Body of pancreas (tissue), 4 donors: ENCODE data around the gene PPP1R9B. TPM values are rescaled to one million over a fixed set of nuclear protein-coding genes. Genes with fewer than 3 reads are reported as not detected.

Source experiments
- ATAC-seq: fragments of 150-250 bp; one replicate; pipeline ENCODE4 v1.9.1; 2016
- DNase-seq, 4 donors: peaks; one replicate each; pipeline ENCODE4 v3.0.0-alpha.2; 2019
- H3K27ac ChIP-seq, 4 donors: fragments of 200-600 bp; sonication (generic); 1 replicate in 3 of 4; 2 replicates in 1 of 4; pipeline versions ENCODE4 v1.5.1 to v1.6.1; 2016 to 2019; ENCODE audit warnings: mild to moderate bottlenecking in 1 of 4, mixed read lengths in 1 of 4, moderate library complexity in 1 of 4
- H3K27me3 ChIP-seq, 2 donors: fragments of 200-600 bp; sonication (generic); one replicate each; pipeline ENCODE4 v1.6.0; 2016; ENCODE audit warnings: mild to moderate bottlenecking in 1 of 2
- H3K36me3 ChIP-seq, 2 donors: fragments of 200-600 bp; sonication (generic); replicated peaks in 1 of 2; 2 replicates each; pipeline ENCODE4 v1.5.1; 2016; ENCODE audit warnings: low read depth in 2 of 2; ENCODE audit not compliant: insufficient read depth in 1 of 2
- H3K4me1 ChIP-seq: fragments of 200-600 bp; sonication (generic); one replicate; pipeline ENCODE4 v1.6.0; 2016
- H3K4me3 ChIP-seq, 2 donors: fragments of 200-600 bp; sonication (generic); 1 replicate in 1 of 2; 2 replicates in 1 of 2; pipeline ENCODE4 v1.5.1; 2016 to 2019
- H3K9me3 ChIP-seq, 3 donors: fragments of 200-600 bp; sonication (generic); 1 replicate in 2 of 3; 2 replicates in 1 of 3; pipeline ENCODE4 v1.5.1; 2016
- CTCF ChIP-seq, 7 experiments: fragments of 450-650 bp in 4 of 7; fragments of 200-600 bp in 3 of 7; sonication (generic) in 3 of 7; IDR thresholded peaks; one replicate each; pipeline ENCODE4 v1.5.1; 2016 to 2019; ENCODE audit warnings: antibody characterized with exemption in 7 of 7
- POLR2A ChIP-seq, 3 donors: fragments of 450-650 bp; IDR thresholded peaks; one replicate each; pipeline ENCODE4 v1.6.1; 2016; ENCODE audit warnings: antibody characterized with exemption in 3 of 3, mild to moderate bottlenecking in 2 of 3
- WGBS, 2 donors: methylation state at CpG; one replicate each; pipeline ENCODE4 v1.1.5; 2017; 5-methylcytosine and 5-hydroxymethylcytosine counted together
- intact Hi-C: fragments of 100-400 bp; cut with DNase I; formaldehyde crosslinking; loops from one replicate; pipeline ENCODE4 v1.15.1; 2023
- total RNA-seq, 2 donors: library from RNA; depleted of rRNA; stranded (reverse); fragments of >200 nt; gene quantifications; one replicate each; pipeline ENCODE4 v1.1.0, GENCODE V29; 2016

PPP1R9B gene
- total RNA-seq, 2 donors from 2014 or later = 20.0 to 31.0 TPM

- WGBS, 2 donors = 49 to 52% methylated on average over 9 to 13 of the region's 13 CpGs
- DNase-seq (no peak), ATAC-seq (no peak)
- H3K9me3 ChIP-seq = no peaks in the 10 kb centered on the region
- no peak overlapping the region for H3K27ac ChIP-seq
- no peak overlapping the region for H3K4me3 ChIP-seq
- no peaks in the 10 kb centered on the region for H3K4me1 ChIP-seq
- H3K36me3 ChIP-seq = no peaks in the 10 kb centered on the region
- no peaks in the 10 kb centered on the region for H3K27me3 ChIP-seq
- intact Hi-C loops = no loop called here
- TF ChIP-seq POLR2A (IDR thresholded peaks at IDR 0.05) = no peak
- TF ChIP-seq CTCF (IDR thresholded peaks at IDR 0.05) = no peak
Observed at GRCh38 chr17:50168319-50168718, 17.8 kb upstream of the PPP1R9B start.

- no peak overlapping the region for H3K27ac ChIP-seq
- H3K4me3 ChIP-seq = no peak overlapping the region
- no peaks in the 10 kb centered on the region for H3K36me3 ChIP-seq
- WGBS, 2 donors = 70 to 83% methylated on average over 15 to 19 of the region's 19 CpGs
- no peak for DNase-seq
- H3K9me3 ChIP-seq = no peaks in the 10 kb centered on the region
- intact Hi-C loops = no loop called here
- ATAC-seq = no peak
- no peak for TF ChIP-seq CTCF (IDR thresholded peaks at IDR 0.05)
- TF ChIP-seq POLR2A (IDR thresholded peaks at IDR 0.05) = no peak
- H3K4me1 ChIP-seq = no peaks in the 10 kb centered on the region
- no peaks in the 10 kb centered on the region for H3K27me3 ChIP-seq
Observed at GRCh38 chr17:50167371-50167770, 16.9 kb upstream of the PPP1R9B start.

DNA sequence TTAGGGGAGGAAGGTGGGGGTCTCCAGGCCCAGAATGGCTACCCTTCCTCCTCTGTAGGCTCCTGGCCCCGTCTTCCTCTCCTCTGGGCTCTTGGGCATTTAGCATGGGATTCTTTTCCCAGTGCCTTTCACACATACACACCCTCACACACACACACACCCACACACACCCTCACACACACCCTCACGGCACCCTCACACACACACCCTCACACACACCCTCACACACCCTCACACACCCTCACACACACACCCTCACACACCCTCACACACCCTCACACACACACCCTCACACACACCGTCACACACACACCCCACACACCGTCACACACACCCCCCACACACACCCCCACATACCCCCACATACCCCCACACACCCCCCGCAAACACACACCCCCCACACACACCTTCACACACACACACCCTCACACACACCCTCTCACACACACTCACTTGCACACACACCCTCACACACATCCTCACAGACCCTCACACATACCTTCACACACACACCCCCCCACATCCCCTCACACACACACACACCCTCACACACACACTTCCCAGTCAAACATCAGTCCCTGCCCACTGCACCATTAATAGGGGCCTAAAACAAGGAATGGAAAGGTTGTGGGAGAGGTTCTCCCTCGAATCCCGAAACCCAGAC lies 16.2 kb upstream of the PPP1R9B start:
- DNase-seq = no peak
- intact Hi-C loops = no loop called here
- Histone ChIP-seq H3K27ac (no peak overlapping the region), H3K27me3 (no peaks in the 10 kb centered on the region), H3K36me3 (no peaks in the 10 kb centered on the region), H3K4me1 (peaks cover 4% of the 10 kb centered on the region), H3K9me3 (no peaks in the 10 kb centered on the region), H3K4me3 (no peak overlapping the region)
- TF ChIP-seq CTCF (IDR thresholded peaks at IDR 0.05) = no peak
- TF ChIP-seq POLR2A (IDR thresholded peaks at IDR 0.05) = no peak
- 68% methylated on average over 6 to 7 of the region's 7 CpGs for whole genome bisulfite sequencing, 2 donors
- no peak for ATAC-seq

- Histone ChIP-seq H3K9me3 (no peaks in the 10 kb centered on the region), H3K4me3 (no peak within 1 kb of the TSS), H3K27me3 (no peaks in the 10 kb centered on the region), H3K36me3 (no peaks in the 10 kb centered on the region), H3K27ac (no peak within 1 kb of the TSS), H3K4me1 (peaks cover 9% of the 10 kb centered on the region)
- WGBS, 2 donors = 64 to 67% methylated on average over 15 of the region's 15 CpGs
- TF ChIP-seq POLR2A (IDR thresholded peaks at IDR 0.05) (no peak), CTCF (IDR thresholded peaks at IDR 0.05) (no peak)
- ATAC-seq = no peak
- intact Hi-C loops = no loop called here
- DNase-seq = no peak
Observed at GRCh38 chr17:50165867-50166517, 15.5 kb upstream of the PPP1R9B start, which contains the start of gene SGCA. Gene SGCA (plus strand): TSS chr17:50166005. CDS start chr17:50166041, 36 bp downstream.
